ENCODE measurements around the gene CTDSP1. TPM values are rescaled to one million over a fixed set of nuclear protein-coding genes. Genes with fewer than 3 reads are reported as not detected.

Gene CTDSP1
- polyA plus RNA-seq, 1 of the 3 experiments (the other 2 are of a cell fraction): 88.0 TPM

- H3K9ac ChIP-seq: no peak overlapping the region
- no peak overlapping the region for H3K4me2 ChIP-seq
- peaks cover 15 to 24% of the 10 kb centered on the region in 2 experiments; a peak in 3 of 4 replicates for H3K4me1 ChIP-seq (ENCODE audit: control insufficient read depth in 1 of 2, insufficient read depth in 2 of 2, low read depth in 1 of 2, low read length in 1 of 2)
- H3F3A ChIP-seq (replicated peaks; ENCODE audit: insufficient read depth): peaks cover 17% of the 10 kb centered on the region
- WGBS (ENCODE audit: low lambda C conversion rate): 87% methylated on average over 6 of the region's 6 CpGs
- no peaks in the 10 kb centered on the region for H3K36me3 ChIP-seq (replicated peaks in 1 of 2; ENCODE audit: control insufficient read depth in 1 of 2, insufficient read depth in 2 of 2, low read length in 1 of 2)
- H4K20me1 ChIP-seq (ENCODE audit: insufficient read depth): no peaks in the 10 kb centered on the region
- H3K79me2 ChIP-seq (ENCODE audit: insufficient read depth): peaks cover 14% of the 10 kb centered on the region; the same call in 1 of the 2 replicates
- H3K4me3 ChIP-seq (ENCODE audit: low read depth in 2 of 2, low read length in 1 of 2): no peak overlapping the region
- TF ChIP-seq TEAD4 (IDR thresholded peaks at IDR 0.05; ENCODE audit: borderline replicate concordance, insufficient read depth): no peak
- no peak for TF ChIP-seq SMC3 (IDR thresholded peaks at IDR 0.05; ENCODE audit: low read depth, low read length)
- no peak for TF ChIP-seq TCF12 (IDR thresholded peaks at IDR 0.05)
- no peak for TF ChIP-seq RXRA (IDR thresholded peaks at IDR 0.05; ENCODE audit: borderline replicate concordance, low read depth)
- no peak for TF ChIP-seq FOXJ3 (CRISPR knock-in tag; IDR thresholded peaks at IDR 0.05)
- no peak for TF ChIP-seq RAD21 (IDR thresholded peaks at IDR 0.05; ENCODE audit: low read length)
- TF ChIP-seq REST (IDR thresholded peaks at IDR 0.05; ENCODE audit: low read depth, low read length): no peak
- TF ChIP-seq ZBTB33 (IDR thresholded peaks at IDR 0.05; ENCODE audit: borderline replicate concordance, low read depth): no peak
- TF ChIP-seq FOXM1 (IDR thresholded peaks at IDR 0.05; ENCODE audit: low read depth): no peak
- TF ChIP-seq CHD2 (IDR thresholded peaks at IDR 0.05; ENCODE audit: low read length, partially characterized antibody): no peak
- H3K27me3 ChIP-seq (ENCODE audit: insufficient read depth): no peaks in the 10 kb centered on the region
- DNase-seq: no peak
- no peaks in the 10 kb centered on the region for H3K9me3 ChIP-seq
- H2AFZ ChIP-seq (ENCODE audit: low read depth): no peak overlapping the region
- no peak overlapping the region for H3K27ac ChIP-seq (ENCODE audit: low read depth in 2 of 2, low read length in 1 of 2)
- CTCF ChIA-PET: interaction anchor here (0.8 to 5.3 kb wide), 13 partner anchors 8 to 223 kb away, joined by 3 to 31 read pairs (median 9); partner anchors contain the start of genes AAMP and PNKD
- no peaks in the 10 kb centered on the region for H3K9me2 ChIP-seq
- POLR2A ChIA-PET: no interaction called here
Observed at GRCh38 chr2:218395090-218395444, 4.6 kb upstream of the CTDSP1 start.

GRCh38 chr2:218395456-218395825, 4.2 kb upstream of the CTDSP1 start:
- H3K27ac ChIP-seq (ENCODE audit: low read depth in 2 of 2, low read length in 1 of 2): peak overlapping the region; percentile 64 to 95; a peak in 3 of 4 replicates
- CTCF ChIA-PET: interaction anchor here (0.8 to 5.3 kb wide), 18 partner anchors 8 to 223 kb away, joined by 3 to 31 read pairs (median 4); partner anchors contain the start of genes AAMP and PNKD
- H3K27me3 ChIP-seq (ENCODE audit: insufficient read depth): no peaks in the 10 kb centered on the region
- peaks cover 15 to 24% of the 10 kb centered on the region in 2 experiments; a peak in 3 of 4 replicates for H3K4me1 ChIP-seq (ENCODE audit: control insufficient read depth in 1 of 2, insufficient read depth in 2 of 2, low read depth in 1 of 2, low read length in 1 of 2)
- H3K79me2 ChIP-seq (ENCODE audit: insufficient read depth): peaks cover 18% of the 10 kb centered on the region
- no peaks in the 10 kb centered on the region for H3K36me3 ChIP-seq (replicated peaks in 1 of 2; ENCODE audit: control insufficient read depth in 1 of 2, insufficient read depth in 2 of 2, low read length in 1 of 2)
- no peaks in the 10 kb centered on the region for H4K20me1 ChIP-seq (ENCODE audit: insufficient read depth)
- POLR2A ChIA-PET: interaction anchor here (0.5 to 1.0 kb wide), 2 partner anchors 72 to 125 kb away, joined by 3 to 4 read pairs; partner anchors contain the start of genes AAMP and PNKD
- no peak for TF ChIP-seq RXRA (IDR thresholded peaks at IDR 0.05; ENCODE audit: borderline replicate concordance, low read depth)
- peak overlapping the region; percentile 88 to 92 for H3K4me3 ChIP-seq (ENCODE audit: low read depth in 2 of 2, low read length in 1 of 2)
- no peaks in the 10 kb centered on the region for H3K9me3 ChIP-seq
- peak overlapping the region; percentile 94 for H3K9ac ChIP-seq
- H2AFZ ChIP-seq (ENCODE audit: low read depth): peak overlapping the region; percentile 89
- 63% methylated on average over 13 of the region's 16 CpGs for WGBS (ENCODE audit: low lambda C conversion rate)
- peak overlapping the region; percentile 87; the same call in 1 of the 2 replicates for H3K4me2 ChIP-seq
- peaks cover 17% of the 10 kb centered on the region for H3F3A ChIP-seq (replicated peaks; ENCODE audit: insufficient read depth)
- DNase-seq: no peak
- H3K9me2 ChIP-seq: no peaks in the 10 kb centered on the region
